ENCODE data around the gene C14orf180.

The C14orf180 gene

GRCh38 chr14:104639471-104639870, 59.9 kb downstream of the C14orf180 start:
- Histone ChIP-seq H3K9me3 (ENCODE audit: control insufficient read depth in 5 of 5, low read length in 5 of 5) (no peaks in the 10 kb centered on the region), H3K4me3 (ENCODE audit: low read depth in 1 of 5, low read length in 5 of 5) (no peak overlapping the region), H3K9ac (ENCODE audit: low read length in 5 of 5) (no peak overlapping the region), H3K4me1 (ENCODE audit: control insufficient read depth in 5 of 5, insufficient read depth in 5 of 5, low read length in 5 of 5) (peaks cover 0 to 21% (median 5%) of the 10 kb centered on the region in 5 donors), H3K27me3 (ENCODE audit: control insufficient read depth in 5 of 5, insufficient read depth in 4 of 5, low read length in 5 of 5) (peaks cover 15 to 33% (median 21%) of the 10 kb centered on the region in 5 donors), H3K27ac (ENCODE audit: low read depth, low read length) (no peak overlapping the region), H3K36me3 (ENCODE audit: control insufficient read depth in 5 of 5, insufficient read depth in 5 of 5, low read length in 5 of 5) (no peaks in the 10 kb centered on the region)

Measured in subcutaneous abdominal adipose tissue (tissue), 5 donors.